HS-5 (cell line): ENCODE data around the gene FUT2.
"Not testable (repeated sequence)": the region's sequence is repeated elsewhere in the genome, so short reads cannot be mapped to it uniquely, and the experiment has no call there.

Experiments
- DNase-seq: peaks from one replicate; pipeline ENCODE4 v3.0.0-alpha.2; 2012; ENCODE audit warnings: low read depth

FUT2 gene

DNA sequence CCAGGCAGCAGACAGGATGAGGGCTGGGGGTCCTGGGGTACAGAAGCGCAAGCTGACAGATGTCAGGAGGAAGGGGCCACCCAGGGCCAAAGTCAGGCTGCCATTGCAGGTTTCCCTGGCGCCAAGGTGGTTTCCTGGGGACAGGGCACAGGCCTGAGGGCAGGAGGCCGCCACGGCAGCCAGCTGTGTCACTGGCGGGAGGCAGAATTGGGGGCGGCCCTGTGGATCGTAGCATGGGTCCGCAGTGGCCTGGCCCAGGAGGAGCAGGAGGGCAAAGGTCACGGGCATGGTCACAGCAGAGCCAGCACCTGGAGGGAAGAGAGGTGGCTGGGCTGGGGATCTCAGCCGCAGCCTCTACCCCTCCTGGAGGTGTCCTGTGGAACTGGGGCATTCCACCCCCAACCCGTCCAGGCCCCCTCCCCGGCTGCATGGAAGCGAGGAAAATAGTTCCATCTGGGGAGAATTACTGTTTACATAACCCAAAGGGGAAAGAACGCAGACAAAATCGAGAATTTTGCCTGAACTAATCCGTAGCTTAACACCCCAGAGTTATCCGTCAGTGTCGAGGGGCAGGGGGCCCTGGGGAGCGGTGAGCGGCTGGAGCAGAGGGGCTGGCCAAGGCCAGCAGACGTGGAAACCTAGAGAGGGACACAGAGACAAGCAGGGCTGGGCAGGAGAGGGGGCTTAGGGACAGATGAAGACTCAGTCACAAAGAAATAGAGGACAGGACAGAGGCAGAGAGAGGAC, 24.9 kb upstream of the FUT2 start:
- DNase-seq, result no peak

DNA sequence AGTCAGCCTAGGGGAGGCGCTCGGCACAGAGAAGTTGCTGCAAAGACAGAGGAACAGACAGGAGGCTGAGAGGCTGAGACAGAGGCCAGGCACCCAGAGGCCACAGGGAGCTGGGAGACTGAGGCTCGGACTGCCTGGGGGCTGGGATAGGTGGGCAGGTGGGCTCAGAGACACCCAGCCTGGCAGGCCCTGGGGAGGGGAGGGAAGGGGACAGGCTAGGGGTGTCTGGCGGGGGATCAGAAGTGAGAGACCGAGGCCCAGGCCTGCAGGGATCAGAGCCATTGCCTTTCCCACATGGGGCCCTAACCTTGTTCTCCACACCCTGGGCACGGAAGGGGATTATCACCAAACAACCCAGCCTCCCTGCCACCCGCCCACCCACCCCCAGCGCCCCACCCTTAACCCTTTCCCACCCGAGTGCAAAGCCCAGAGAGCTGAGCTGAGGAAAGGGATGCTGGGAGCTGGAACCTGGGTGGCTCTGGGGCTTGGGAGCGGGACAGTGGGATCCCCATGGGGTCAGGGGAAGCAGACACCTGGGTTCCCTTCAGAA, 24.2 kb upstream of the FUT2 start:
- no peak for DNase-seq

GRCh38 chr19:48672994-48673393, 22.8 kb upstream of the FUT2 start, which contains the start of gene NTN5:
NTN5 (minus strand) TSS chr19:48673017; CDS start chr19:48670986, 2,031 bp downstream.
- no peak for DNase-seq

GRCh38 chr19:48673436-48674100, 22.2 kb upstream of the FUT2 start:
- no peak for DNase-seq

DNA sequence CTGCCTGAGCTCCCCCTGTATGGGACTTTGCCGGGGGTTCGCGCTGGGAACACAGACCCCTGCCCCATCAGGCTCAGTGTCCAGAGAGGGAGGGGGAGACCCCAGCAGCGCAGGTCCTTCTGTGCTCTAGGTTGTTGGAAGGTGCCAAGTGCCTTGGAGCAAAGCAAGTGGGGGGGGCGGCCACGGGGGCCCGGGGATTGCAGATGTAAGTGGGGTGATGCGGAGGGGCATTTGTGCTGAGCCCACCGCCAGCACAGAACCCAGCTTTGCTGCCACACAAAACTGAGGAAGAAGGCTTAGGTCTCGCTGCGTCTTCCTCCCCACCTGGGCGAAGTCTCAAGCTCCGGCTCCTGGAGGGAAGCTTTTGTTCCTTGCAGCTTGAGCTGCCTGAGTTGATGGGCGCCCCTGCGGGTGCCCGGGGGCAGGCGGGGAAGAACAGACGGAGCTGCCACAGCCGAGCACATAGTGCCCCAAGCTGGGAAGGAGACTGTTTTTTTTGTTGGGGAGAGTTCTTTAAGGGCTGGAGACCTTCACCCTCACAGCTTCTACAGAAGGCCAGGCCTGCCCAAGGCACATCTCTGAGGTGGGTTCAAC, 21.5 kb upstream of the FUT2 start:
- no peak for DNase-seq

DNA sequence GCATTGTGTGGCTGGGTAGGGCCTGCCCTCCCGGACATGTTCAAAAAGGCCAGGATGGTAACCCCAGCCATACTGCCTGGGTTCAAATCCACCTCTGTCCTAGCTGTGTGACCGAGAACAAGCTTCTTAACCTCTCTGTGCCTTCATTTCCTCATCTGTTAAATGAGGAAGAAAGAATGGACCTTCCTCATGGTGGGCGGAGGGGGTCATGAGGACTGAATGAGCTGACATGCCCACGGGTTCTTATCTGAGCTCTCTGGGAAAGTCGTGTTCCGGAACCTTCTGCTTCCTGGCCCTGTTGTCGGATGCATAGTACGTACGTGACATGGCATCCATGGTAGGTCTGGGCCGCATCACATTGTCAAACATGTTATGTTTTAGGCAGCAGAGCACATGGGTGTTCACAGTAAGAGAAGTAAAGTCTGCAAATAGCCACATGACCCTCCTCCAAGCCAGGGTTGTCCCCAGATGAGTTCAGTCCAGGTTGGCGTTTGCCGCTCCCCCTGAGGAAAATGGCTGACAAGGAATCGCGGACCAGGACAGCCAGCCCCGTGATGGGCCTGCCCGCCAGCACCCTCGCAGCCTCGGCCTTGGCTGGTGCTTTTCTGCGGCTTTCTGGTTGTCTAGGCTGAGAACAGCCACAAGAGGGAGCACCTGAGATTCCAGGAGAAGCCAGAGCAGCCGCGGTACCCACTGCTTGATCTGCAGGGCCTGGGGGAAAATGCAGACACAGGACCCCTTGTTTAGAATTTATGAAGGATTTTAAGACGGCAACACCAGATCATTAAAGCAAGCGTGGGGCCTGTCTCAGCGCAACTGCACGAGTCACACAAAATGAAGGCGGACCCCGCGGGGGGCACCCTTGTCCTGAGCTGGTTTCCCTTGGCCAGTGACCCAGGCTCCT, 20.6 kb upstream of the FUT2 start:
- DNase-seq, result peak; percentile 36

DNA sequence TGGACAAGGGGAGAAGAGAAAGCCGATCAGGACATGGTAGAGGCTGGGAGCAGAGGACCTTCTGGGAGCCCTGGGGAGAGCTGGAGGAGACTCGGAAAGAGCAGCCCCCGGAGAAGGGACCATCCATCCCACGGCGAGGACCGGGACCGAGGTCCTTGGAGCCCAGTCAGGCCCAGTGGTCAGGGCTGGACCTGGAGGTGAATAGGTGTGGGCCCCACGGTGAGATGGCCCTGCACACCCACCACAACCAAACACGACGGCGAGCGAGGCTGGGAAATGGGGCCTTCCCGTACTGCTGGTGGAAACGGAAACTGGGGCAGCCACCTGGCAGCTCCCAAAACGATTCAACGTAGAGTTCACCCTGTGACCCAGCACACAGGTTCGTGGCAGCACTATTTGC, 19.3 kb upstream of the FUT2 start:
- no peak for DNase-seq

GRCh38 chr19:48676887-48677286, 18.9 kb upstream of the FUT2 start:
- DNase-seq, result no peak

DNA sequence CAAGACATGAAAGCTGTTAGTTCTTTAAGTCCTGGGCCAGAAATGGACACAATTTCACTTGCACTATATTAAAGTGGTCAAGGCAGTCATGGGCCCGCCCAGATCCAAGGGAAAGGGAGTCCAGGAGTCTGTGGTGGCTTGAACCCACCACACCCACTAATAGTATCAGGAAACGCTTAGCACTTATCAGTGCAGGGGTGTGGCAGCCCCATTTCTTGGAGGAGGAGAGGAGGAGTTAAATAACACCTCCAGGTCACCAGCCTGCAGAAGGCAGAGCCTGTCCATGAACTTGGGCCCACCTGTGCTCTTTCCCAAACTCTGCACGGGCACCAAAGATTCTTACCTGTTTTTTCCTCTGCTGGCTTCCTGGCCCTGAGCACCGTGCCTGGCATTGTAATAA, 17.6 kb upstream of the FUT2 start:
- DNase-seq, result no peak

- not testable (repeated sequence) for DNase-seq
These were observed 15.8 kb upstream of the FUT2 start for GRCh38 chr19:48680006-48680405.

GRCh38 chr19:48680436-48681126, 15.2 kb upstream of the FUT2 start:
- DNase-seq, result no peak

- DNase-seq, result no peak
These were observed 14.7 kb upstream of the FUT2 start for GRCh38 chr19:48681127-48681470.

- DNase-seq, result no peak
These were observed 12.4 kb upstream of the FUT2 start for GRCh38 chr19:48683349-48683748.

- no peak for DNase-seq
These were observed 10.2 kb upstream of the FUT2 start for GRCh38 chr19:48685583-48685982.

DNA sequence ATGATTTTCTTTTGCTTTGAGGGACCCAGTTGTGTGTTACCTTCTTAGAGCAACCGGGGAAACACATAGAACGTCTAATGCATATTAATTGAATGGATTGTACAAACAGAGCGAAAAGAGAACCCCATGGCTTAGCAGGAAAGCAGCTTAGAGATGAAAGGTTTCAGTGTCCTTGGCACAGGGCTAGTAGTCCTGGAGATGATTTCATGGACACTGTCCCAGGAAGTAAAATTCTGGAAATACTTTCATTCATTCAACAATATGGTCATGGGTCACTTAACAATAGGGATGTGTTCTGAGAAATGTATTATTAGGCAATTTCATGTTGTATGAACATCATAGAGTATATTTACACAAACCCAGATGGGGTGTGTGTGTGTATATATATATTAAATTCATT, 9.7 kb upstream of the FUT2 start:
- no peak for DNase-seq

- DNase-seq, result not testable (repeated sequence)
These were observed 9.1 kb upstream of the FUT2 start for GRCh38 chr19:48686637-48687036.

GRCh38 chr19:48687776-48688175, 8.0 kb upstream of the FUT2 start:
- DNase-seq, result no peak

- no peak for DNase-seq
These were observed 6.3 kb upstream of the FUT2 start for GRCh38 chr19:48689449-48689848.

GRCh38 chr19:48693629-48694028, 2.1 kb upstream of the FUT2 start:
- not testable (repeated sequence) for DNase-seq

- no peak for DNase-seq
These were observed 711 bp downstream of the FUT2 start for GRCh38 chr19:48696353-48697010.

- peak; percentile 45 for DNase-seq
These were observed 2.3 kb downstream of the FUT2 start for GRCh38 chr19:48698046-48698445.
